Gastrocnemius medialis (tissue), 4 donors: ENCODE results near the gene SYPL2.

Experiments
- CTCF ChIP-seq, 5 experiments: fragments of 450-650 bp in 3 of 5; fragments of 200-600 bp in 2 of 5; sonication (generic) in 2 of 5; IDR thresholded peaks in 4 of 5; conservative IDR thresholded peaks in 1 of 5; 1 replicate in 4 of 5; 2 replicates in 1 of 5; pipeline ENCODE4 v1.5.1; 2016 to 2019; ENCODE audit warnings: antibody characterized with exemption in 5 of 5, mild to moderate bottlenecking in 3 of 5, moderate library complexity in 3 of 5
- POLR2A ChIP-seq, 2 donors: fragments of 450-650 bp; IDR thresholded peaks; one replicate each; pipeline ENCODE4 v1.6.1; 2017; ENCODE audit warnings: antibody characterized with exemption in 2 of 2, mild to moderate bottlenecking in 2 of 2, moderate library complexity in 2 of 2

DNA sequence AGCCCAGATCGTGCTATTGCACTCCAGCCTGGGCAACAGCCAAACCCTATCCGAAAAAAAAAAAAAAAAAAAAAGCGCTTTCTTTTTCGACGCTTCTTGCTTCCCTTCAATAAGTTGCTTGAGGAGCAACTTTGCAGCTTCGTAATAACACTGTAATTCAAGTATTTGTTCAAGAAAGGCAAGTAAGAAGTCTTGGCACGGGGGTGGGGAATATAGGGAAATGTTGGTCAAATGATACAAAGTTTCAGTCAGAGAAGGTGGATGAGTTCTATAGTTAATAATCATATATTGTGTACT is 39.2 kb upstream of the SYPL2 start:
- TF ChIP-seq POLR2A (IDR thresholded peaks at IDR 0.05) (no peak), CTCF (IDR thresholded peaks at IDR 0.05 in 4 of 5, conservative IDR thresholded peaks at IDR 0.05 in 1 of 5) (no peak)
